ENCODE measurements around the gene UFD1. TPM values are rescaled to one million over a fixed set of nuclear protein-coding genes. Genes with fewer than 3 reads are reported as not detected.

The UFD1 gene
- total and polyA plus RNA-seq, 2 experiments from 2014 or later, result 51.5 to 79.1 TPM

DNA sequence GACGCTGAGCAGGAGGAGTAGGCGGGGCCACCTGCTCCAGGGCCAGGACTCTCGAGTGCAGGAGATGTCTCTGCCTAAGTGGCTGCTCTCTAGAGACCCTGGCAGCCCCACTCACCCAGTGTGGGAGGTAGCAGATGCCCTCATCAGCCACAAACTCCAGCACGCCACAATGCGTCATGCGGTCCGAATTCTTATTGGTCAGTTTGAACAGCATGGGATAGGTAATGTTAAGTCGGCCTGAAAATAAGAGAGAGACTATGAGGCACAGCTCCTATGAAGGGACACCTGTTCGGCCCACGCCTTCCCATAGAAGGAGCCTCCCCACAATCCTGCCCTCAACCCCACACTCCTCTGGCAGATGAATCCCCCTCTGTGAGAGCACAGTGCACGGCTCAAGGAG, 7.4 kb downstream of the UFD1 start:
- peaks cover 29% of the 10 kb centered on the region for H3K79me2 ChIP-seq

DNA sequence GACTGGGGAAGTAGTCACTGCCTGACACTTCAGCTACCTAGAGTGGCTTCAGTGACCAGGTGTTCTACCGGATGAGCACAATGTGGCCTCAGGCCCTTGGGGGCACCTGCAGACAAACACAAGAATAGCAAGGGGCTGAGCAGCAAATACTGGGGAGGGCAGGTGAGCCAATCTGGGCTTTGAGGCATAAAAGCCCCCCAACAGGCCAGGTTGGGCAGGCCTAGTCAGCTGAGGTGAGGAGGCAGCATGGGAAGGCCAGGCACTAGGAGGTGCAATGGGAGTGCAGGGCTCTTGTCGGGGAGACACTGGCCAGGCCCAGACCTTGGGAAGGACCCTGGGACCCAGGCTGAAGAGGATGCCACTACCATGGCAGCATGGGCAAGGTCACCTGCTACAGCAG, 9.0 kb downstream of the UFD1 start:
- no peak for TF ChIP-seq EZH2phosphoT487 (IDR thresholded peaks at IDR 0.05; ENCODE audit: low read depth, severe bottlenecking, unreplicated experiment)
- WGBS (ENCODE audit: low lambda C conversion rate, missing lambda C conversion rate), result 96% methylated on average over 2 of the region's 2 CpGs

More for the DNA sequence above, 7.4 kb downstream of the UFD1 start:
- H3K27me3 ChIP-seq, result no peaks in the 10 kb centered on the region
- H3K4me3 ChIP-seq, result no peak overlapping the region
- no peaks in the 10 kb centered on the region for H3K4me1 ChIP-seq (ENCODE audit: insufficient read depth)
- no peak overlapping the region for H3K27ac ChIP-seq
- WGBS (ENCODE audit: low lambda C conversion rate, missing lambda C conversion rate), result 94% methylated on average over 11 of the region's 11 CpGs
- no peak overlapping the region for H3K4me2 ChIP-seq
- DNase-seq (ENCODE audit: low spot score), result no peak
- no peaks in the 10 kb centered on the region for H3K9me3 ChIP-seq (ENCODE audit: low read depth)
- peaks cover 5% of the 10 kb centered on the region for H4K20me1 ChIP-seq (ENCODE audit: insufficient read depth, poor library complexity, severe bottlenecking)
- no peaks in the 10 kb centered on the region for H3K9me2 ChIP-seq (replicated peaks; ENCODE audit: insufficient read depth)
- no peak overlapping the region for H2AFZ ChIP-seq
- TF ChIP-seq EZH2phosphoT487 (IDR thresholded peaks at IDR 0.05; ENCODE audit: low read depth, severe bottlenecking, unreplicated experiment) (no peak), EZH2 (IDR thresholded peaks at IDR 0.05; ENCODE audit: borderline replicate concordance) (no peak)
- TF ChIP-seq, protein P1, sequence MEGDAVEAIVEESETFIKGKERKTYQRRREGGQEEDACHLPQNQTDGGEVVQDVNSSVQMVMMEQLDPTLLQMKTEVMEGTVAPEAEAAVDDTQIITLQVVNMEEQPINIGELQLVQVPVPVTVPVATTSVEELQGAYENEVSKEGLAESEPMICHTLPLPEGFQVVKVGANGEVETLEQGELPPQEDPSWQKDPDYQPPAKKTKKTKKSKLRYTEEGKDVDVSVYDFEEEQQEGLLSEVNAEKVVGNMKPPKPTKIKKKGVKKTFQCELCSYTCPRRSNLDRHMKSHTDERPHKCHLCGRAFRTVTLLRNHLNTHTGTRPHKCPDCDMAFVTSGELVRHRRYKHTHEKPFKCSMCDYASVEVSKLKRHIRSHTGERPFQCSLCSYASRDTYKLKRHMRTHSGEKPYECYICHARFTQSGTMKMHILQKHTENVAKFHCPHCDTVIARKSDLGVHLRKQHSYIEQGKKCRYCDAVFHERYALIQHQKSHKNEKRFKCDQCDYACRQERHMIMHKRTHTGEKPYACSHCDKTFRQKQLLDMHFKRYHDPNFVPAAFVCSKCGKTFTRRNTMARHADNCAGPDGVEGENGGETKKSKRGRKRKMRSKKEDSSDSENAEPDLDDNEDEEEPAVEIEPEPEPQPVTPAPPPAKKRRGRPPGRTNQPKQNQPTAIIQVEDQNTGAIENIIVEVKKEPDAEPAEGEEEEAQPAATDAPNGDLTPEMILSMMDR (IDR thresholded peaks at IDR 0.05; ENCODE audit: poor library complexity), result no peak
- H3K36me3 ChIP-seq (replicated peaks; ENCODE audit: insufficient read depth, low read depth), result no peaks in the 10 kb centered on the region

DNA sequence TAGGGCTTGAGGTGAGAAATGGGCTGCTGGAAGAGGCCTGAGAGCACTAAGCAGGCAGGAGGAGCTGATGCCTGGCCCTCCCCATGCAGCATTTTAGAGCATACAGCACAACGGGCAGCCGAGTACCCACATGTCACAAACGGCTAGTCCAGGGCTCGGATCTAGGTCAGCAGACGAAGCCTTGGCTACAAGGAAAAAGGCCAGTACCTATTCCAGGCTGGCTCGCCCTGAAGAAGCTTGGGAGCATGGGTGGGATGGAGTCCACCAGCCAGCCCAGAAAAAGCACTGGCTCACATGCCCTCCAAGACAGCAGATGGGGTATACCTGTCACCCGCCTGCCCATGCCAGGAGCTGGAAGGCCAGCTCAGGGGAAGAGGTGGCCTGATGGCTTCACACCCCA, 9.6 kb downstream of the UFD1 start:
- peaks cover 10% of the 10 kb centered on the region for H3K79me2 ChIP-seq
- H3K36me3 ChIP-seq (replicated peaks; ENCODE audit: insufficient read depth, low read depth), result no peaks in the 10 kb centered on the region

More for the DNA sequence above, 9.0 kb downstream of the UFD1 start:
- Histone ChIP-seq H3K4me2 (no peak overlapping the region), H3K9me3 (ENCODE audit: low read depth) (no peaks in the 10 kb centered on the region), H3K4me3 (no peak overlapping the region), H3K9me2 (replicated peaks; ENCODE audit: insufficient read depth) (no peaks in the 10 kb centered on the region), H2AFZ (no peak overlapping the region), H3K36me3 (replicated peaks; ENCODE audit: insufficient read depth, low read depth) (no peaks in the 10 kb centered on the region), H3K79me2 (peaks cover 14% of the 10 kb centered on the region), H3K27ac (no peak overlapping the region), H3K4me1 (ENCODE audit: insufficient read depth) (no peaks in the 10 kb centered on the region), H4K20me1 (ENCODE audit: insufficient read depth, poor library complexity, severe bottlenecking) (no peaks in the 10 kb centered on the region), H3K27me3 (no peaks in the 10 kb centered on the region)
- DNase-seq (ENCODE audit: low spot score), result no peak

DNA sequence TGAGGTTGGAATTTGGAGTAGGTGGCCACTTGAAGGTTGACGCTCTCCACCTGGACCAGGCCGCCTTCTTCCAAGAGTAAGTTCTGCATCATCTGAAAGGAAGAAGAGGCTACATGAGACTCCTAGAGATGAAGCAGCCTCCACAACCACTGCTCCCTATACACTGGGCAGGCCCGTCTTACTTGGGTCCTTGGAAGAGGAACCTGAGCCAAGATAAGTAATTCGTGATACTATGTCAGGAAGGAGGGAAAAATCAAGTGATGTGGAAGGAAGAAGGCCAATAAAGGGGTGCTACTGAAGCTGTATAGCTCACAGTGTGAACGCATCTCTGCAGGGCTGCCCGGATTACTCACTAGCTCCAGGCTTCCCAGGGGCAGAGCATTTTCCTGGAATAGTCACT, 11.1 kb downstream of the UFD1 start:
- Histone ChIP-seq H3K9me2 (replicated peaks; ENCODE audit: insufficient read depth) (no peaks in the 10 kb centered on the region), H3K36me3 (replicated peaks; ENCODE audit: insufficient read depth, low read depth) (no peaks in the 10 kb centered on the region), H3K9me3 (ENCODE audit: low read depth) (no peaks in the 10 kb centered on the region), H3K4me3 (no peak overlapping the region), H2AFZ (no peak overlapping the region), H3K4me1 (ENCODE audit: insufficient read depth) (no peaks in the 10 kb centered on the region), H4K20me1 (ENCODE audit: insufficient read depth, poor library complexity, severe bottlenecking) (no peaks in the 10 kb centered on the region), H3K4me2 (no peak overlapping the region), H3K27ac (no peak overlapping the region), H3K79me2 (no peaks in the 10 kb centered on the region), H3K27me3 (no peaks in the 10 kb centered on the region)
- TF ChIP-seq EZH2 (IDR thresholded peaks at IDR 0.05; ENCODE audit: borderline replicate concordance), result no peak
- no peak for TF ChIP-seq EZH2phosphoT487 (IDR thresholded peaks at IDR 0.05; ENCODE audit: low read depth, severe bottlenecking, unreplicated experiment)
- TF ChIP-seq, protein P1 (IDR thresholded peaks at IDR 0.05; ENCODE audit: poor library complexity), result no peak
- DNase-seq (ENCODE audit: low spot score), result no peak
- WGBS (ENCODE audit: low lambda C conversion rate, missing lambda C conversion rate), result over 99% methylated on average over 6 of the region's 6 CpGs

More for the DNA sequence above, 9.6 kb downstream of the UFD1 start:
- Histone ChIP-seq H3K27ac (no peak overlapping the region), H2AFZ (no peak overlapping the region), H3K4me2 (no peak overlapping the region), H3K27me3 (no peaks in the 10 kb centered on the region), H3K9me2 (replicated peaks; ENCODE audit: insufficient read depth) (no peaks in the 10 kb centered on the region), H4K20me1 (ENCODE audit: insufficient read depth, poor library complexity, severe bottlenecking) (no peaks in the 10 kb centered on the region), H3K9me3 (ENCODE audit: low read depth) (no peaks in the 10 kb centered on the region), H3K4me1 (ENCODE audit: insufficient read depth) (no peaks in the 10 kb centered on the region), H3K4me3 (no peak overlapping the region)
- WGBS (ENCODE audit: low lambda C conversion rate, missing lambda C conversion rate), result 94% methylated on average over 7 of the region's 7 CpGs
- no peak for DNase-seq (ENCODE audit: low spot score)
- TF ChIP-seq, protein P1 (IDR thresholded peaks at IDR 0.05; ENCODE audit: poor library complexity), result no peak
- TF ChIP-seq EZH2phosphoT487 (IDR thresholded peaks at IDR 0.05; ENCODE audit: low read depth, severe bottlenecking, unreplicated experiment) (no peak), EZH2 (IDR thresholded peaks at IDR 0.05; ENCODE audit: borderline replicate concordance) (no peak)
